Heart right ventricle (tissue), 16 donors: ENCODE measurements around the gene ADGRG2. TPM values are rescaled to one million over a fixed set of nuclear protein-coding genes. Genes with fewer than 3 reads are reported as not detected.
A peak's percentile ranks its signal among the peaks of the same experiment; 100 is the strongest.

Source experiments
- ATAC-seq, 8 donors: fragments of 200-7000 bp; cut with Tn5 transposase; one replicate each; pipeline ENCODE4 v1.9.1; 2020; ENCODE audit warnings: mild to moderate bottlenecking in 8 of 8, moderate library complexity in 8 of 8, moderate number of reproducible peaks in 1 of 8
- DNase-seq, 2 donors: peaks; one replicate each; pipeline ENCODE4 v3.0.0-alpha.2; 2020
- H3K27ac ChIP-seq, 10 donors: fragments of 200-600 bp; sonication (generic) in 2 of 10; one replicate each; pipeline versions ENCODE4 v1.5.0 to v1.8.0; 2020 to 2022; ENCODE audit warnings: mild to moderate bottlenecking in 3 of 10
- H3K27me3 ChIP-seq, 7 donors: fragments of 200-600 bp; one replicate each; pipeline ENCODE4 v1.8.0; 2021 to 2022; ENCODE audit warnings: mild to moderate bottlenecking in 2 of 7
- H3K36me3 ChIP-seq, 9 donors: fragments of 200-600 bp; sonication (generic) in 1 of 9; one replicate each; pipeline versions ENCODE4 v1.5.0 to v1.8.0; 2020 to 2022; ENCODE audit warnings: mild to moderate bottlenecking in 2 of 9
- H3K4me1 ChIP-seq, 9 donors: fragments of 200-600 bp; sonication (generic) in 1 of 9; one replicate each; pipeline versions ENCODE4 v1.5.0 to v1.8.0; 2020 to 2022; ENCODE audit warnings: mild to moderate bottlenecking in 4 of 9
- H3K4me3 ChIP-seq, 10 donors: fragments of 200-600 bp; sonication (generic) in 2 of 10; one replicate each; pipeline versions ENCODE4 v1.5.0 to v1.8.0; 2020 to 2022; ENCODE audit warnings: mild to moderate bottlenecking in 7 of 10, moderate library complexity in 2 of 10
- H3K9me3 ChIP-seq, 11 donors: fragments of 200-600 bp in 10 of 11; sonication (generic) in 2 of 11; one replicate each; pipeline versions ENCODE4 v1.5.0 to v1.8.0; 2013 to 2022; ENCODE audit warnings: mild to moderate bottlenecking in 2 of 11, control low read depth in 1 of 11, moderate library complexity in 1 of 11
- CTCF ChIP-seq, 9 donors: fragments of 200-600 bp; sonication (generic) in 2 of 9; IDR thresholded peaks; one replicate each; pipeline versions ENCODE4 v1.5.0 to v1.8.0; 2021 to 2022; ENCODE audit warnings: antibody characterized with exemption in 9 of 9, mild to moderate bottlenecking in 5 of 9, moderate library complexity in 1 of 9
- WGBS, 2 donors: extraction: QIAGEN DNeasy Blood & Tissue Kit; methylation state at CpG; one replicate each; pipeline ENCODE4 v1.1.7; 2013; ENCODE audit warnings: inconsistent platforms in 1 of 2; 5-methylcytosine and 5-hydroxymethylcytosine counted together
- intact Hi-C, 10 donors: fragments of 100-400 bp; cut with DNase I; formaldehyde crosslinking; loops; one replicate each; pipeline versions ENCODE4 v1.11.1 to v1.14.2; 2022
- polyA plus RNA-seq, 2 donors: library from polyadenylated mRNA; stranded (reverse); fragments of 200-250 nt; gene quantifications; one replicate each; pipeline ENCODE4 v1.2.3, GENCODE V29; 2013
- total RNA-seq, 10 donors: library from RNA; stranded (reverse); fragmentation: NEBNext Ultra II Directional in 3 of 10; extraction: Animal tissue kit (Norgen Biotek cat#: 25700) in 3 of 10; gene quantifications; one replicate each; pipeline versions ENCODE4 v1.2.1 to v1.2.4, GENCODE V29; 2021 to 2023
- donor health status: Arrhythmogenic right ventricular cardiomyopathy.
- donor health status: ischemic (EF 13 %, LVEDD 7.1; RV severe dilation, severe dysfunction).
- donor health status: healthy with polysubstance abuse.
- donor health status: DM: no; HTN: yes; CAD: no.
- donor health status: DM: no; HTN: no; CAD: no.
- donor health status: ischemic (EF 25% LVEDD 6.9; RV normal size, moderate dysfunction).
- donor health status: ischemic (EF 25% LVEDD 5.7; RV mildly dilated, moderate dysfunction).
- donor health status: healthy.
- donor health status: DM: yes; HTN: yes; CAD: no.
- donor health status: Ischemic cardiomyopathy.
- donor health status: ischemic (EF 35%, LVEDD 5.7; RV mildly dilated, moderate dysfunction).
- donor health status: nonischemic (EF 11% LVEDD 7.7; RV severe dilation, severe dysfunction).
- donor health status: DM: yes; HTN: yes; CAD: no.
- donor health status: PGD.
- donor health status: ischemic (EF 29% LVEDD 5.4; RV normal size, mild dysfunction).
- donor health status: nonischemic (EF 23%, LVEDD 6.1; RV moderate dilation, normal function).

The ADGRG2 gene
- total and polyA plus RNA-seq, 12 donors: 0.11 to 0.62 (median 0.27) TPM

- Histone ChIP-seq H3K4me1 (peaks cover 0 to 8% (median 0%) of the 10 kb centered on the region in 9 donors), H3K4me3 (no peak overlapping the region), H3K27me3 (no peaks in the 10 kb centered on the region), H3K36me3 (no peaks in the 10 kb centered on the region), H3K27ac (no peak overlapping the region), H3K9me3 (no peaks in the 10 kb centered on the region)
- 52 to 58% methylated on average over 4 of the region's 4 CpGs for WGBS, 2 donors
- intact Hi-C loops: no loop called here
- no peak for TF ChIP-seq CTCF (IDR thresholded peaks at IDR 0.05)
- DNase-seq (no peak), ATAC-seq (no peak)
These were observed 158.2 kb downstream of the ADGRG2 start for GRCh38 chrX:18964026-18964425.

- Histone ChIP-seq H3K27me3 (no peaks in the 10 kb centered on the region), H3K27ac (no peak overlapping the region), H3K4me3 (no peak overlapping the region), H3K4me1 (peaks cover 0 to 8% (median 0%) of the 10 kb centered on the region in 9 donors), H3K36me3 (no peaks in the 10 kb centered on the region), H3K9me3 (no peaks in the 10 kb centered on the region)
- no peak for TF ChIP-seq CTCF (IDR thresholded peaks at IDR 0.05)
- no peak for DNase-seq
- ATAC-seq: no peak
- intact Hi-C loops: no loop called here
These were observed 159.9 kb downstream of the ADGRG2 start for GRCh38 chrX:18962329-18962728.

- Histone ChIP-seq H3K9me3 (no peaks in the 10 kb centered on the region), H3K4me3 (no peak overlapping the region), H3K27me3 (no peaks in the 10 kb centered on the region), H3K4me1 (peaks cover 0 to 8% (median 0%) of the 10 kb centered on the region in 9 donors), H3K27ac (peak overlapping the region in 1 of 10 donors; percentile 56), H3K36me3 (no peaks in the 10 kb centered on the region)
- 71 to 72% methylated on average over 2 of the region's 2 CpGs for WGBS, 2 donors
- TF ChIP-seq CTCF (IDR thresholded peaks at IDR 0.05): no peak
- ATAC-seq: no peak
- intact Hi-C loops: no loop called here
- DNase-seq: no peak
These were observed 160.6 kb downstream of the ADGRG2 start for GRCh38 chrX:18961686-18962085.

GRCh38 chrX:18956303-18957032 lies 165.8 kb downstream of the ADGRG2 start:
- no peaks in the 10 kb centered on the region for H3K27me3 ChIP-seq
- TF ChIP-seq CTCF (IDR thresholded peaks at IDR 0.05): no peak
- intact Hi-C loops: no loop called here
- no peaks in the 10 kb centered on the region for H3K4me1 ChIP-seq
- no peak overlapping the region for H3K4me3 ChIP-seq
- no peaks in the 10 kb centered on the region for H3K9me3 ChIP-seq
- peaks cover 0 to 11% (median 0%) of the 10 kb centered on the region in 9 donors for H3K36me3 ChIP-seq
- H3K27ac ChIP-seq: peak overlapping the region in 1 of 10 donors; percentile 3
- DNase-seq: no peak
- ATAC-seq: no peak
- WGBS, 2 donors: 89 to 94% methylated on average over 7 of the region's 7 CpGs
